Activated naive CD8-positive, alpha-beta T cell treated with anti-CD3 and anti-CD28 coated beads, Interleukin-2, amount 50 U/mL, for 16 hours (primary cell): ENCODE measurements around the gene TRAPPC1.
"Not testable (repeated sequence)": the region's sequence is repeated elsewhere in the genome, so short reads cannot be mapped to it uniquely, and the experiment has no call there.

Experiments
- DNase-seq: peaks from one replicate; pipeline ENCODE4 v3.0.0-alpha.2; 2020; ENCODE audit warnings: low read depth, low spot score

TRAPPC1 gene, protein sequence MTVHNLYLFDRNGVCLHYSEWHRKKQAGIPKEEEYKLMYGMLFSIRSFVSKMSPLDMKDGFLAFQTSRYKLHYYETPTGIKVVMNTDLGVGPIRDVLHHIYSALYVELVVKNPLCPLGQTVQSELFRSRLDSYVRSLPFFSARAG

GRCh38 chr17:7931709-7932482 lies at the start of gene TRAPPC1, which contains the start of gene CNTROB:
Gene TRAPPC1, minus strand, starts transcription at chr17:7931946. Its CDS starts 117 bp downstream, at chr17:7931829.
Gene CNTROB, plus strand, starts transcription at chr17:7932206. Its CDS starts 874 bp downstream, at chr17:7933080.
- peak; percentile 97 for DNase-seq

DNA sequence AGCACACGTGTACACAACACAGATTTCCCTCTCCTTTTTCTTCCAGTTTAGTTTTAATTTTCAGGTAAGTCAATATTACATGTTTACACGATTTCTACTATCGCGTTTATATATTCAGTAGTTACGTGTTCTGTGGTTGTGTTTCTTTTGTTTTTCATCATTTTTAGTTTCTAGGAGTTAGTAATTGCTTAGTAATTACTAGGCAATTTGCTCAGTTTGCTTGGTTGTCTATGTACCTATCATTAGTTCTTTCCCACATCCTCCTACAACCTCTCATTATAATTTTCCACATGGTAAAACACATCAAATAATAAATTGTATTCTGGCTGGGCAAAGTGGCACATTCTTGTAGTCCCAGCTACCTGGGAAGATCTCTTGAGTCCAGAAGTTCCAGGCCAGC lies 46.1 kb upstream of the TRAPPC1 start:
- DNase-seq: no peak

DNA sequence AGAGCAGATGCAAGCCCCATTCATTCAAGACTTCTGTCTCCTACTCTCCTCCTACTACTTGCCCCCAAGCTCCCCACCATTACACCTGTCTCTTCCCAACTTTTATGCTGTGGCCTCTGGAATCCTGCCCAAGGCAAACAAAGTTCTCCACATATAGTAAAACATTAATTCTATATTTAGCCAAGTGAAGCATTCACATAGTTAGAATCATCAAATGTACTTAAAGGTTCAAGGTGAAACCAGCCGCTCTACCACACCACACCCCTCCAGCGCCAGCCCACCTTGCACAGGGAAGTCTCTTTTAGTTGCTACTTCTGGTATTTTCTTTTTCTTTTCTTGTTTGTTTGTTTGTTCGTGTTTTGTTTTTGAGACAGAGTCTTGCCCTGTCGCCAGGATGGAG lies 45.3 kb upstream of the TRAPPC1 start:
- DNase-seq: no peak

DNA sequence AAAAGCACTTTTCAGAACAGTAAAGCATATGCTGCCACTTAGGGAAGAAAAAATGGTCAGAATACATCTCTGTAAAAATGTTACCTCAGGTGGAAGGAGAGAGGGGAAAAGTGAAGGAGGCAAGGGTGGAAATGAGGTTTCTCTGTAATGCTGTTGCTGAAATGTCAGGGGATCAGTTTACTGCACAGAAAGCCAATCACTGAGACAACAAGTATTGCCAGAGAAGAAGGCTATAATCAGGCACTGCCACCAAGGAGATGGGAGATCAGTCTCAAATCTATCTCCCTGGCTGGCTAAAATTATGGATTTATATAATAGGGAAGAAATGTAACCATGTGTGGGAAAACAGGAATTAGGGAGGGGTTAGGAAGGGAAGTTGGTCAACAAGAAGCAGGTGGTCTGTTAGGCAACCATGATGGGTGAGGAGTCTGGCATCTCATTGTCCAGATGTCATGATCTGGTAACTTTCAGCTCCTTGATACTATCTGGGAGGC lies 42.9 kb upstream of the TRAPPC1 start:
- no peak for DNase-seq

DNA sequence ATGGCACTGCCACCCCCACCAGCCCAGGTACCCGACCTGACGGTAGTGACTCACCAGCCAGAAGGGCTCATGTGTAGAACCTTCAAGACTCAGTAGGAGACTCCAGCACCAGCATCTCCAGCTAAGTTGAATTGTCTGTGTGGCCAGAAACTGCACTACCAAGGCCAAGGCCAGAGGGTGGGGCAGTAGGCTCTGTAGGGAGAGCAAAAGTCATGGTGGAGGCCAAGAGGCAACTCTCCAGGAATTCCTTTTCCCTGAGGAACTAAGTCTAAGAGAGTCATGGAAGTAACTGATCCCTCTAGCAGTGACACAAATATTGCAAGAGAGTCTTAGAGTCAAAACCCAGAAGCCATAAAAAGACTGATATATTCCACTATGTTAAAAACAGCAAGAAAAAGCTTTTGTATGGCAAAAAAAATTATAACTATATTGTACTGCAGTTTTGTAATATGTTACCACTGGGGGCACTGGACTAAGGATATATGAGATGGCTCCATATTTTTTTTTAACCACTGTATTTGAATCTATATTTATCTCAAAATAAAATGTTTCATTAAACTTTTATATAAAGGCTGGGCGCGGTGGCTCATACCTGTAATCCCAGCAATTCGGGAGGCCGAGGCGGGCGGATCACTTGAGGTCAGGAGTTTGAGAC lies 40.5 kb upstream of the TRAPPC1 start:
- no peak for DNase-seq

GRCh38 chr17:7971651-7972050 lies 39.9 kb upstream of the TRAPPC1 start:
- no peak for DNase-seq

GRCh38 chr17:7969433-7969832 lies 37.7 kb upstream of the TRAPPC1 start:
- no peak for DNase-seq

- no peak for DNase-seq
Measured at GRCh38 chr17:7967751-7968150, 36.0 kb upstream of the TRAPPC1 start.

DNA sequence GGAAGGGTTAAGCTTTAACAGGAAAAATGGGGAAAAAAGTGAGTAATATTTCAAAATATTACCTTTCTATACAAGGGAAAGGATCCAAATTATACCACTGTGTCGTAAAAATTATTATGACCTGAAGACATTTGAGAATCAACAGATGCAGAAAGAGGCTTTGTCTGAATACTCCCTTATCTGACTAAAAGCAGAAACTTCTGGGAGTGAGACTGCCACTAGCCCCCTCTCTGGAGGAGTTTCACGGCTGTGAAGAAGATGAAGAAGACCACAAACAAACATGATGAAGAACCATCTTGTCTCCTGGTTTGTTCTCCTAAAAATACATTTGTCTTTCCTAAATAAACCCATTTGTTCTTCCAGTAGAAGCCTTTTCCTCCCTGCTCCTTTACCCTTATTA lies 29.7 kb upstream of the TRAPPC1 start:
- DNase-seq: no peak

DNA sequence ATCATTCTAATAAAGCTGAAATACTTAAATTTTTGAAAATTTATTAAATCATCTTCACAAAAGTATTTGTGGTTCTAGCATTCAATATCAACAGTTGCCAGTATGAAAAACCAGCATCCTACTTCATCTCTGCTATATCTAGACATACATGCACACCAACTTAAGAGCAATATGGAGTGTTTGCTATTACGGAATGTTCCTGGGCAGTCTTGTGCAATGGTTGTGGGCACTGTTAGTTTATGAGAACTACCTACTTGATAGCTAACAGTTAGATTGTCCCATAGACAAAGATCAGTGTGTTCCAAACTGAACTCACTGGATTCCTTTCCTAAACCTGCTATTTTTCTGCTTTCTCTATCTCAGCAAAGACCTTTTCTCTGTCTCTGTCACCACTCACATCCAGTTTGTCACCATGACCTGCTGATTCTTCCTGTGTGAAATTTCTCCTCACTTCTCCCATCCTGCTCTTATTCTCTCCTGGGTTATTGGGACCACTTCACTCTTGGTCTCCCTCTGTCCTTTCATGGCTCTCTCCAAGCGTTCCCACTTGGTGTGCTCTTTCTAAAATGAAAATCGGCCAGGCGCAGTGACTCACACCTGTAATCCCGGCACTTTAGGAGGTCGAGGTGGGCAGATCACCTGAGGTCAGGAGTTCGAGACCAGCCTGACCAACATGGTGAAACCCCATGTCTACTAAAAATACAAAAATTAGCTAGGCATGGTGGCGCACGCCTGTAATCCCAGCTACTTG lies 27.9 kb upstream of the TRAPPC1 start:
- no peak for DNase-seq

- DNase-seq: no peak
Measured at GRCh38 chr17:7956228-7956965, 24.7 kb upstream of the TRAPPC1 start.

DNA sequence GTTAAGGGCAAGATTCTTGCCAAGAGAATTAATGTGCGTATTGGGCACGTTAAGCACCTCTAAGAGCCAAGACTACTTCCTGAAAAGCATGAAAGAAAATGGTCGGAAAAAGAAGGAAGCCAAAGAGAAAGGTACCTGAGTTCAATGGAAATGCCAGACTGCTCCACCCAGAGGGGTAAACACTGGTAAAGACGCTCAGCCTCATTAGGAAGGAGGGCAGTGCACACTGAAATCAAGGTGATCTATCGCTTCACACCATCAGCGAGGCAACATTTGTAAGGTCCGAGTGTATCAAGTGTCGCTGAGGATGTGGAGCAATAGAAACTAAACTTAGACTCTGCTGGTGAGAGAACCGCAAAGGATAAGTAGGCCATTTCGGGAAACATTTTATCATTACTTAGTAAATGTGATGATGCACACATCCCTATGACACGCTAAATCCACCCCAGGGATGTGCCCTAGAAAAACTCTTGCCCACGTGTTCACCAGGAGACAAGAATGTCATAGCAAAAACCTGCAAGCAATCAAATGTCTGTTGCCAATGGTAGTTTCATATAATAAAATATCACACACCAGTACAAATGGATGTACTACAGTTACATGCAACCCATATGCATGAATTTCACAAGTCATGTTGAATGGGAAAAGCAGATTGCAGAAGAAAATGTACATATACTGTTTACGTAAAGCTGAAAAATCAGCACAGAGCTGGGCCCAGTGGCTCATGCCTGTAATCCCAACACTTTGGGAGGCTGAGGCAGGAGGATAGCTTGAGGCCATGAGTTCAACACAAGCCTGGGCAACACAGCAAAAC lies 23.9 kb upstream of the TRAPPC1 start:
- DNase-seq: no peak

- DNase-seq: not testable (repeated sequence)
Measured at GRCh38 chr17:7953266-7953665, 21.5 kb upstream of the TRAPPC1 start.

- DNase-seq: no peak
Measured at GRCh38 chr17:7951143-7951792, 19.5 kb upstream of the TRAPPC1 start.

DNA sequence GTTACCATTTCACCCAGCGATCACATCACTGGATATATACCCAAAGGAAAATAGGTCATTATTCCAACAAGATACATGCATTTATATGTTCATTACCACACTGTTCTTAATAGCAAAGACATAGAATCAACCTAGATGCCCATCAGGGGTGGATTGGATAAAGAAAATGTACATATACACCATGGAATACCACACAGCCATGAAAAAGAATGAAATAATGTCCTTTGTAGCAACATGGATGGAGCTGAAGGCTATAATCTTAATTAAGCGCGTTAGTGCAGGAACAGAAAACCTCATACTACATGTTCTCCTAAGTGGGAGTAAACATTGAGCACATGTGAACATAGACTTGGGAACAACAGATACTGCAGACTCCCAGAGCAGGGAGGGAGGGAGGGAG lies 18.8 kb upstream of the TRAPPC1 start:
- no peak for DNase-seq

DNA sequence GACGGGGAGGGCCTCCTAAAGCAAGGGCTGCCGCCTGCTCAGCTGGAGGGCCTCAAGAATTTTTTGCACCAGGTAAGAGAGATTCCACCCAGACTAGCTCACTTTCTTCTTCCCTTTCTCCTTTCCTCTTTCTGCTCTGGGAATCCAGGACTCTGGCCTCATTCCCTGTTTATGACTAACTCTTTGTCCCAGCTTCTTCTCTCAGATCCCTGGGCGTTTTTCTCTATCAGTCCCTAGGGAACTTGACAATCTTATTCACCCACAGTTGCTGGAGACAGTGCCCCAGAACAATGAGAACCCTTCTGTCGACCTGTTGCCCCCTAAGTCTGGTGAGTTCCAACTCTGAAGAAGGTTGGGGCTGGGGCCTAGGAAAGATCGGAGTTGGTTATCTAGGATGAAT lies 15.9 kb upstream of the TRAPPC1 start:
- no peak for DNase-seq

- no peak for DNase-seq
Measured at GRCh38 chr17:7946441-7946840, 14.7 kb upstream of the TRAPPC1 start.

DNA sequence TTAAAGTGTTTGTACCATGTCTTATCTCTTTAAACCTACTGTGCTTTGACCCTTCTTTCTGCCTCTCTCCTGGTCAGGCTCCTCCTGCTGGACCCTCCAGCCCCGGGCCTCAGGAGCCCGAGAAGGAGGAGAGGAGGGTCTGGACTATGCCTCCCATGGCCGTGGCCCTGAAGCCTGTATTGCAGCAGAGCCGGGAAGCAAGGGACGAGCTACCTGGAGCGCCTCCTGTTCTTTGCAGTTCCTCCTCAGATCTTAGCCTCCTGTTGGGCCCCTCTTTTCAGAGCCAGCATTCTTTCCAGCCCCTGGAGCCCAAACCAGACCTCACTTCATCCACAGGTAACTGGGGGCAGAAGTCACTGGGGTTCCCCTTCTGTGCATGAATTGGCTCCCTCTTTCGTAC lies 13.9 kb upstream of the TRAPPC1 start:
- no peak for DNase-seq

DNA sequence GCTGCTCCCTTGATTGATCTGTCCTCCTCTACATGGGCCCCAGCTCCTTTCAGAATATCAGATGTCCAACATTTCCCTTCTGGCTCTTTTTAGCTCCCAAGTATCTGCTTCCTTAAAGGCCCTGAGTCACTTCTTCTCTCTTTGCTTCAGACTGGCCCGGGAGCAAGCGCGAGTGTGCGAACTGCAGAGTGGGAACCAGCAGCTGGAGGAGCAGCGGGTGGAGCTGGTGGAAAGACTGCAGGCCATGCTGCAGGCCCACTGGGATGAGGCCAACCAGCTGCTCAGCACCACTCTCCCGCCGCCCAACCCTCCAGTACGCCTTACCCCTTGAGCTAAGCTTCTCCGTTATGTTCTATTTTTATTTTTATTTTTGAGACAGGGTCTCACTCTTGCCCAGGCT lies 12.6 kb upstream of the TRAPPC1 start:
- DNase-seq: no peak

GRCh38 chr17:7943291-7943690 lies 11.5 kb upstream of the TRAPPC1 start:
- no peak for DNase-seq
